ENCODE data around the gene ZIC5. TPM values are rescaled to one million over a fixed set of nuclear protein-coding genes. Genes with fewer than 3 reads are reported as not detected.

ZIC5 gene
- total RNA-seq, 3 donors from 2014 or later (not counting 1 experiment from before 2014, with no cell fraction given) = not detected

DNA sequence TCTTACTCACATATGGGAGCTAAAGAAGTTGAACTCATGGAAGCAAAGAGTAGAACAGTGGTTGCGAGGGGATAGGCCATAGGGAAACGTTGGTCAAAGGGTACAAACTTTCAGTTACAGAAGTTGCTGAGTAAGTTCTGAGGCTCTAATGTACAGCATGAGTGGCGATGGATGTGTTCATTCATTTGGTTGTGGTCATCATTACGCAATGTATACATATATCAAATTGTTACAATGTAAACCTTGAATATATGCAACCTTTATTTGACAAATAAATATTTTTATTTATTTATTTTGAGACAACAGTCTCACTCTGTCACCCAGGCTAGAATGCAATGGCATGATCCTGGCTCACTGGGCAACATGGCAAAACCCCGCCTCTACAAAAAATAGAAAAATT, 38.7 kb downstream of the ZIC5 start:
- Histone ChIP-seq H3K27me3 (ENCODE audit: control insufficient read depth, insufficient read depth, low read length) (peaks cover 3% of the 10 kb centered on the region), H3K4me1 (ENCODE audit: control insufficient read depth, insufficient read depth, low read length) (no peaks in the 10 kb centered on the region), H3K27ac (ENCODE audit: low read length) (no peak overlapping the region), H3K4me3 (ENCODE audit: low read length) (no peak overlapping the region), H3K36me3 (ENCODE audit: control insufficient read depth, insufficient read depth, low read length) (no peaks in the 10 kb centered on the region), H3K9me3 (ENCODE audit: control insufficient read depth, insufficient read depth, low read length) (no peaks in the 10 kb centered on the region)
- H3K9me3 Mint-ChIP-seq = no peaks in the 10 kb centered on the region
- peaks cover 19 to 32% of the 10 kb centered on the region in 2 donors for H3K27me3 Mint-ChIP-seq (ENCODE audit: low read depth in 2 of 2)
- intact Hi-C loops (cut with micrococcal nuclease) = no loop called here
- no peaks in the 10 kb centered on the region for H3K4me1 Mint-ChIP-seq
- ATAC-seq (no peak), DNase-seq (no peak)
- WGBS (ENCODE audit: insufficient coverage) = 79% methylated on average over 3 of the region's 5 CpGs
- TF ChIP-seq, protein P1, sequence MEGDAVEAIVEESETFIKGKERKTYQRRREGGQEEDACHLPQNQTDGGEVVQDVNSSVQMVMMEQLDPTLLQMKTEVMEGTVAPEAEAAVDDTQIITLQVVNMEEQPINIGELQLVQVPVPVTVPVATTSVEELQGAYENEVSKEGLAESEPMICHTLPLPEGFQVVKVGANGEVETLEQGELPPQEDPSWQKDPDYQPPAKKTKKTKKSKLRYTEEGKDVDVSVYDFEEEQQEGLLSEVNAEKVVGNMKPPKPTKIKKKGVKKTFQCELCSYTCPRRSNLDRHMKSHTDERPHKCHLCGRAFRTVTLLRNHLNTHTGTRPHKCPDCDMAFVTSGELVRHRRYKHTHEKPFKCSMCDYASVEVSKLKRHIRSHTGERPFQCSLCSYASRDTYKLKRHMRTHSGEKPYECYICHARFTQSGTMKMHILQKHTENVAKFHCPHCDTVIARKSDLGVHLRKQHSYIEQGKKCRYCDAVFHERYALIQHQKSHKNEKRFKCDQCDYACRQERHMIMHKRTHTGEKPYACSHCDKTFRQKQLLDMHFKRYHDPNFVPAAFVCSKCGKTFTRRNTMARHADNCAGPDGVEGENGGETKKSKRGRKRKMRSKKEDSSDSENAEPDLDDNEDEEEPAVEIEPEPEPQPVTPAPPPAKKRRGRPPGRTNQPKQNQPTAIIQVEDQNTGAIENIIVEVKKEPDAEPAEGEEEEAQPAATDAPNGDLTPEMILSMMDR (IDR thresholded peaks at IDR 0.05) = no peak
- H3K36me3 Mint-ChIP-seq = no peaks in the 10 kb centered on the region
- H3K4me3 Mint-ChIP-seq = no peak overlapping the region
- H3K27ac Mint-ChIP-seq = no peak overlapping the region

DNA sequence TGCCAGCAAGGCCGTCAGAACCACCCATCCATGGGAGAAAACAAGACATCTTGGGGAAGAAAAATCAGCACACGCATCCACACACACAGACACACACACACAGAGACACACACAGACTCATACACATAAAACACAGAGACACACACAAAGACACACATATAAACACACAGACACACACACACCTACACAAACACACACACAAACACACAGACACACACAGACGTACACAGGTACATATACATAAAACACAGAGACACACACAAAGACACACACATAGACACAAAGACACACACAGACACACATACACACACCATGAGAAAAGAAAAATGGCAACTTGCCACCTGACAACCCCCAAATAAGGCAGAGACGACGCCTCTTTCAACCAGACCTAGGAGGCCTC, 40.6 kb downstream of the ZIC5 start:
- no peak overlapping the region for H3K27ac ChIP-seq (ENCODE audit: low read length)
- no peaks in the 10 kb centered on the region for H3K36me3 ChIP-seq (ENCODE audit: control insufficient read depth, insufficient read depth, low read length)
- ATAC-seq (no peak), DNase-seq (no peak)
- WGBS (ENCODE audit: insufficient coverage) = 87% methylated on average over 3 of the region's 5 CpGs
- TF ChIP-seq, protein P1 (IDR thresholded peaks at IDR 0.05) = no peak
- Mint-ChIP-seq H3K4me3 (no peak overlapping the region), H3K27ac (no peak overlapping the region), H3K9me3 (no peaks in the 10 kb centered on the region), H3K27me3 (ENCODE audit: low read depth in 2 of 2) (peaks cover 20 to 21% of the 10 kb centered on the region in 2 donors), H3K36me3 (no peaks in the 10 kb centered on the region), H3K4me1 (no peaks in the 10 kb centered on the region)
- H3K9me3 ChIP-seq (ENCODE audit: control insufficient read depth, insufficient read depth, low read length) = no peaks in the 10 kb centered on the region
- H3K4me3 ChIP-seq (ENCODE audit: low read length) = no peak overlapping the region
- no peaks in the 10 kb centered on the region for H3K4me1 ChIP-seq (ENCODE audit: control insufficient read depth, insufficient read depth, low read length)
- peaks cover 2% of the 10 kb centered on the region for H3K27me3 ChIP-seq (ENCODE audit: control insufficient read depth, insufficient read depth, low read length)
- intact Hi-C loops (cut with micrococcal nuclease) = no loop called here

DNA sequence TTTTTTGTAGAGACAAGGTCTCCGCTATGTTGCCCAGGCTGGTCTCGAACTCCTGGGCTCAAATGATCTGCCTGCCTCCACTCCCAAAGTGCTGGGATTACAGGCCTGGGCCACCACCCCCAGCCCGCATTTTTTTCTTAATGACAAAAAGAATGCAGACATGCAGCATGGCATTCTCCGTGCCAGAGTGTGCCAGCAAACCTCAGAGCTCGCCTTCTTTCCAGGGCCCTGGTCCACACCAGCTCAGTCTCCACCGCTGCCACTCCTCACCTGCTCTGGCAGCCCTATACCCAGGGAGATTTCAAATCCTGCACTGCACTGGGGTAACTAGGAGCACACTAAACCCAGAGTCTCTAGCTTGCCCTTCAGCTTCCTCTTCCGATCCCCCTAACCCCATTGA, 41.7 kb downstream of the ZIC5 start:
- no peaks in the 10 kb centered on the region for H3K9me3 Mint-ChIP-seq
- 78% methylated on average over 7 of the region's 7 CpGs for WGBS (ENCODE audit: insufficient coverage)
- intact Hi-C loops (cut with micrococcal nuclease) = no loop called here

More for the DNA sequence above, 41.7 kb downstream of the ZIC5 start:
- Mint-ChIP-seq H3K27me3 (ENCODE audit: low read depth in 2 of 2) (peaks cover 25 to 28% of the 10 kb centered on the region in 2 donors), H3K4me1 (no peaks in the 10 kb centered on the region), H3K27ac (no peak overlapping the region), H3K4me3 (no peak overlapping the region), H3K36me3 (no peaks in the 10 kb centered on the region)
- ATAC-seq (no peak), DNase-seq (no peak)
- no peaks in the 10 kb centered on the region for H3K36me3 ChIP-seq (ENCODE audit: control insufficient read depth, insufficient read depth, low read length)
- TF ChIP-seq, protein P1 (IDR thresholded peaks at IDR 0.05) = no peak
- H3K4me1 ChIP-seq (ENCODE audit: control insufficient read depth, insufficient read depth, low read length) = no peaks in the 10 kb centered on the region
- H3K4me3 ChIP-seq (ENCODE audit: low read length) = no peak overlapping the region
- H3K9me3 ChIP-seq (ENCODE audit: control insufficient read depth, insufficient read depth, low read length) = no peaks in the 10 kb centered on the region
- peaks cover 2% of the 10 kb centered on the region for H3K27me3 ChIP-seq (ENCODE audit: control insufficient read depth, insufficient read depth, low read length)
- H3K27ac ChIP-seq (ENCODE audit: low read length) = no peak overlapping the region

Measured in natural killer cell (primary cell).